Measurements from ENCODE around the gene PIK3C2G. TPM values are rescaled to one million over a fixed set of nuclear protein-coding genes. Genes with fewer than 3 reads are reported as not detected.

PIK3C2G gene
- total RNA-seq, 1 donor: not detected

GRCh38 chr12:18551106-18551505, 289.8 kb downstream of the PIK3C2G start:
- Histone ChIP-seq H3K27ac (ENCODE audit: low read depth, low read length) (no peak overlapping the region), H3K4me3 (ENCODE audit: insufficient read depth, low read length) (no peak overlapping the region), H3K4me1 (ENCODE audit: insufficient read depth, low read length) (no peaks in the 10 kb centered on the region), H3K79me2 (ENCODE audit: insufficient read depth, low read length) (no peaks in the 10 kb centered on the region), H2AFZ (ENCODE audit: low read length) (no peak overlapping the region), H3K36me3 (ENCODE audit: insufficient read depth, low read length) (no peaks in the 10 kb centered on the region), H3K9me3 (ENCODE audit: low read depth, low read length) (no peaks in the 10 kb centered on the region), H4K20me1 (ENCODE audit: insufficient read depth, low read length) (no peaks in the 10 kb centered on the region), H3K27me3 (ENCODE audit: insufficient read depth, low read length) (no peaks in the 10 kb centered on the region), H3K4me2 (ENCODE audit: insufficient read depth, low read length) (no peak overlapping the region)
- DNase-seq (ENCODE audit: insufficient read length, low spot score, missing footprints): no peak
- no peak for TF ChIP-seq CTCF (IDR thresholded peaks at IDR 0.05; ENCODE audit: extremely low read depth, low read depth, low read length)

GRCh38 chr12:18551701-18552100, 290.4 kb downstream of the PIK3C2G start:
- no peak overlapping the region for H2AFZ ChIP-seq (ENCODE audit: low read length)
- no peak for DNase-seq (ENCODE audit: insufficient read length, low spot score, missing footprints)
- H3K4me2 ChIP-seq (ENCODE audit: insufficient read depth, low read length): no peak overlapping the region
- no peak overlapping the region for H3K4me3 ChIP-seq (ENCODE audit: insufficient read depth, low read length)
- no peak for TF ChIP-seq CTCF (IDR thresholded peaks at IDR 0.05; ENCODE audit: extremely low read depth, low read depth, low read length)
- no peaks in the 10 kb centered on the region for H3K79me2 ChIP-seq (ENCODE audit: insufficient read depth, low read length)
- no peaks in the 10 kb centered on the region for H3K27me3 ChIP-seq (ENCODE audit: insufficient read depth, low read length)
- H3K36me3 ChIP-seq (ENCODE audit: insufficient read depth, low read length): no peaks in the 10 kb centered on the region
- H3K9me3 ChIP-seq (ENCODE audit: low read depth, low read length): no peaks in the 10 kb centered on the region
- no peaks in the 10 kb centered on the region for H4K20me1 ChIP-seq (ENCODE audit: insufficient read depth, low read length)
- H3K27ac ChIP-seq (ENCODE audit: low read depth, low read length): no peak overlapping the region
- no peaks in the 10 kb centered on the region for H3K4me1 ChIP-seq (ENCODE audit: insufficient read depth, low read length)

- Histone ChIP-seq H3K4me3 (ENCODE audit: insufficient read depth, low read length) (no peak overlapping the region), H2AFZ (ENCODE audit: low read length) (no peak overlapping the region), H4K20me1 (ENCODE audit: insufficient read depth, low read length) (no peaks in the 10 kb centered on the region), H3K27ac (ENCODE audit: low read depth, low read length) (no peak overlapping the region), H3K36me3 (ENCODE audit: insufficient read depth, low read length) (no peaks in the 10 kb centered on the region), H3K9me3 (ENCODE audit: low read depth, low read length) (no peaks in the 10 kb centered on the region), H3K79me2 (ENCODE audit: insufficient read depth, low read length) (no peaks in the 10 kb centered on the region), H3K27me3 (ENCODE audit: insufficient read depth, low read length) (no peaks in the 10 kb centered on the region), H3K4me1 (ENCODE audit: insufficient read depth, low read length) (no peaks in the 10 kb centered on the region), H3K4me2 (ENCODE audit: insufficient read depth, low read length) (no peak overlapping the region)
- no peak for DNase-seq (ENCODE audit: insufficient read length, low spot score, missing footprints)
- no peak for TF ChIP-seq CTCF (IDR thresholded peaks at IDR 0.05; ENCODE audit: extremely low read depth, low read depth, low read length)
Measured at GRCh38 chr12:18552829-18553228, 291.5 kb downstream of the PIK3C2G start.

GRCh38 chr12:18556161-18556560, 294.8 kb downstream of the PIK3C2G start:
- Histone ChIP-seq H3K4me1 (ENCODE audit: insufficient read depth, low read length) (no peaks in the 10 kb centered on the region), H3K27ac (ENCODE audit: low read depth, low read length) (no peak overlapping the region), H3K79me2 (ENCODE audit: insufficient read depth, low read length) (no peaks in the 10 kb centered on the region), H3K36me3 (ENCODE audit: insufficient read depth, low read length) (no peaks in the 10 kb centered on the region), H3K4me2 (ENCODE audit: insufficient read depth, low read length) (no peak overlapping the region), H2AFZ (ENCODE audit: low read length) (no peak overlapping the region), H3K9me3 (ENCODE audit: low read depth, low read length) (no peaks in the 10 kb centered on the region), H3K4me3 (ENCODE audit: insufficient read depth, low read length) (no peak overlapping the region), H4K20me1 (ENCODE audit: insufficient read depth, low read length) (no peaks in the 10 kb centered on the region), H3K27me3 (ENCODE audit: insufficient read depth, low read length) (no peaks in the 10 kb centered on the region)
- no peak for TF ChIP-seq CTCF (IDR thresholded peaks at IDR 0.05; ENCODE audit: extremely low read depth, low read depth, low read length)
- DNase-seq (ENCODE audit: insufficient read length, low spot score, missing footprints): peak; percentile 30
